Stimulated activated CD8-positive, alpha-beta memory T cell treated with anti-CD3 and anti-CD28 coated beads, Interleukin-12 subunit alpha, Interleukin-12 subunit beta, amount 100 ng/mL, for 4 hours (primary cell): Measurements from ENCODE around the gene CCNJL.
"Not testable (repeated sequence)": the region's sequence is repeated elsewhere in the genome, so short reads cannot be mapped to it uniquely, and the experiment has no call there.

Experiments
- DNase-seq: peaks from one replicate; pipeline ENCODE4 v3.0.0-alpha.2; 2020; ENCODE audit warnings: low read depth

CCNJL gene

GRCh38 chr5:160312134-160312959, at the start of gene CCNJL:
TSS of gene CCNJL (minus strand) at chr5:160312564. CDS start at chr5:160311923, 641 bp downstream.
- DNase-seq, result no peak

GRCh38 chr5:160361624-160362228, 49.4 kb upstream of the CCNJL start:
- DNase-seq, result no peak

GRCh38 chr5:160360310-160360709, 47.9 kb upstream of the CCNJL start:
- no peak for DNase-seq

- no peak for DNase-seq
Measured at GRCh38 chr5:160359816-160360215, 47.5 kb upstream of the CCNJL start.

- no peak for DNase-seq
Measured at GRCh38 chr5:160359242-160359641, 46.9 kb upstream of the CCNJL start.

GRCh38 chr5:160357861-160358411, 45.6 kb upstream of the CCNJL start:
- no peak for DNase-seq

- no peak for DNase-seq
Measured at GRCh38 chr5:160357394-160357793, 45.0 kb upstream of the CCNJL start.

- DNase-seq, result no peak
Measured at GRCh38 chr5:160356550-160357347, 44.4 kb upstream of the CCNJL start.

GRCh38 chr5:160354666-160355065, 42.3 kb upstream of the CCNJL start:
- no peak for DNase-seq

- DNase-seq, result no peak
Measured at GRCh38 chr5:160353379-160353778, 41.0 kb upstream of the CCNJL start.

- DNase-seq, result no peak
Measured at GRCh38 chr5:160352308-160352707, 39.9 kb upstream of the CCNJL start.

- DNase-seq, result no peak
Measured at GRCh38 chr5:160349935-160350303, 37.6 kb upstream of the CCNJL start.

- no peak for DNase-seq
Measured at GRCh38 chr5:160349249-160349934, 37.0 kb upstream of the CCNJL start.

GRCh38 chr5:160348080-160348479, 35.7 kb upstream of the CCNJL start:
- DNase-seq, result no peak

GRCh38 chr5:160347448-160347847, 35.1 kb upstream of the CCNJL start:
- no peak for DNase-seq

GRCh38 chr5:160342413-160342941, 30.1 kb upstream of the CCNJL start:
- DNase-seq, result no peak

GRCh38 chr5:160341309-160341870, 29.0 kb upstream of the CCNJL start:
- DNase-seq, result no peak

- DNase-seq, result not testable (repeated sequence)
Measured at GRCh38 chr5:160340513-160340912, 28.1 kb upstream of the CCNJL start.

GRCh38 chr5:160339406-160340130, 27.2 kb upstream of the CCNJL start:
- DNase-seq, result no peak

GRCh38 chr5:160334716-160335115, 22.4 kb upstream of the CCNJL start:
- not testable (repeated sequence) for DNase-seq

GRCh38 chr5:160333721-160334120, 21.4 kb upstream of the CCNJL start:
- DNase-seq, result no peak
